ENCODE measurements around the gene BTBD9.

The BTBD9 gene

GRCh38 chr6:38183856-38184584 lies 455.7 kb downstream of the BTBD9 start:
- DNase-seq (ENCODE audit: insufficient read length, low spot score) = no peak
- no peak for FAIRE-seq
- no peak for TF ChIP-seq CTCF (IDR thresholded peaks at IDR 0.05; ENCODE audit: insufficient read depth, missing control alignments)

- DNase-seq (ENCODE audit: insufficient read length, low spot score) (no peak), FAIRE-seq (no peak)
- no peak for TF ChIP-seq CTCF (IDR thresholded peaks at IDR 0.05; ENCODE audit: insufficient read depth, missing control alignments)
These were observed 457.3 kb downstream of the BTBD9 start for GRCh38 chr6:38182426-38182825.

GRCh38 chr6:38180586-38180985 lies 459.1 kb downstream of the BTBD9 start:
- no peak for TF ChIP-seq CTCF (IDR thresholded peaks at IDR 0.05; ENCODE audit: insufficient read depth, missing control alignments)
- FAIRE-seq (no peak), DNase-seq (ENCODE audit: insufficient read length, low spot score) (no peak)

- TF ChIP-seq CTCF (IDR thresholded peaks at IDR 0.05; ENCODE audit: insufficient read depth, missing control alignments) = no peak
- FAIRE-seq = no peak
- DNase-seq (ENCODE audit: insufficient read length, low spot score) = no peak
These were observed 459.8 kb downstream of the BTBD9 start for GRCh38 chr6:38179794-38180430.

GRCh38 chr6:38179300-38179699 lies 460.4 kb downstream of the BTBD9 start:
- no peak for DNase-seq (ENCODE audit: insufficient read length, low spot score)
- no peak for TF ChIP-seq CTCF (IDR thresholded peaks at IDR 0.05; ENCODE audit: insufficient read depth, missing control alignments)
- no peak for FAIRE-seq

- FAIRE-seq (no peak), DNase-seq (ENCODE audit: insufficient read length, low spot score) (no peak)
- no peak for TF ChIP-seq CTCF (IDR thresholded peaks at IDR 0.05; ENCODE audit: insufficient read depth, missing control alignments)
These were observed 461.2 kb downstream of the BTBD9 start for GRCh38 chr6:38178584-38178886.

DNA sequence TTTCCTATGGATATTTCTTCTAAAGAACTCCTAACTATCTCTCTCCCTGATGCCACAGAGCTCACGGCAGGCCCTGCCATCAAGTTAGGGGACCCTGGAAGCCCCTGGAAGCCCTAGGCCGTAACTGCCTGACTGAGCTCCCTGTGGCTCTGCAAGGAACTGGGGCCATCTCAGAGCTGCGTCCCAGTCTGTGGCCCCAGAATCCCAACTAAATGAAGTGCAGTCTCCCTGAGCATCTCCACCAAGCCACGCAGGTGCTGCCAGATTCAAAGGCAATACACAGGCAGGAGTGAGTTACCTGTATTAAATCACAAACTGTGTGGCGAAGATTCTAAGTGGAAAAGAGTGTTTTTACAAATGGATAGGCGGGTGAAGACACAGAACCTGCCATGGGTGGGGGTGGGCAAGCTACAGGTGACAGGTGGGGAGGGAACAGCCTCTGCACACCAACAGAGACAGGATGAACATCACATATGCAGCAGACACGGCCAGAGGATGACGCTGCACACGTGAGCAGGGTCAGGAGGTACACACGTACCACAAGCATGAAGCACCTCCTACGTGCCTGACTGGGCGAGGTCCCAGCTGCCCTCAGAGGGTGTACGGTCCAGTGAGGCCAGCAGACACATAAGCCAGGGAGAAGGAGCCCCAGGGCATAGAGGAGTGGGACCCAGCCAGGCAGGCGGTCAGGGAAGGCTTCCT lies 461.7 kb downstream of the BTBD9 start:
- FAIRE-seq (no peak), DNase-seq (ENCODE audit: insufficient read length, low spot score) (no peak)
- no peak for TF ChIP-seq CTCF (IDR thresholded peaks at IDR 0.05; ENCODE audit: insufficient read depth, missing control alignments)
